ENCODE measurements around the gene IFFO2.

Gene IFFO2

GRCh38 chr1:18918417-18918816 lies 38.1 kb downstream of the IFFO2 start:
- ChIA-PET POLR2A (no interaction called here), CTCF (interaction anchor here (1.2 kb wide), 1 partner anchor 11 kb away, joined by 3 read pairs; no protein-coding TSS in a partner anchor)
- no peak for DNase-seq (ENCODE audit: extremely low spot score)
- no peak for TF ChIP-seq CTCF (IDR thresholded peaks at IDR 0.05; ENCODE audit: control extremely low read depth, extremely low read depth, low read depth, missing control alignments)

GRCh38 chr1:18917071-18917799 lies 39.2 kb downstream of the IFFO2 start:
- POLR2A ChIA-PET: no interaction called here
- no peak for TF ChIP-seq CTCF (IDR thresholded peaks at IDR 0.05; ENCODE audit: control extremely low read depth, extremely low read depth, low read depth, missing control alignments)
- CTCF ChIA-PET: interaction anchor here (1.2 to 6.6 kb wide), 2 partner anchors 8 to 10 kb away, joined by 3 to 101 read pairs; no protein-coding TSS in a partner anchor
- DNase-seq (ENCODE audit: extremely low spot score): no peak

- CTCF ChIA-PET: interaction anchor here (1.1 to 6.6 kb wide), 9 partner anchors 8 to 179 kb away, joined by 3 to 101 read pairs (median 18); partner anchors contain the start of gene ALDH4A1
- POLR2A ChIA-PET: no interaction called here
- TF ChIP-seq CTCF (IDR thresholded peaks at IDR 0.05; ENCODE audit: control extremely low read depth, extremely low read depth, low read depth, missing control alignments): no peak
- no peak for DNase-seq (ENCODE audit: extremely low spot score)
Observed at GRCh38 chr1:18915341-18915740, 41.1 kb downstream of the IFFO2 start.

GRCh38 chr1:18913065-18913835 lies 43.2 kb downstream of the IFFO2 start:
- CTCF ChIA-PET: interaction anchor here (0.6 to 6.6 kb wide), 50 partner anchors 10 to 729 kb away, joined by 3 to 101 read pairs (median 4); partner anchors contain the start of genes ALDH4A1 and IFFO2
- peak; percentile 98 for TF ChIP-seq CTCF (IDR thresholded peaks at IDR 0.05; ENCODE audit: control extremely low read depth, extremely low read depth, low read depth, missing control alignments)
- POLR2A ChIA-PET: no interaction called here
- DNase-seq (ENCODE audit: extremely low spot score): peak; percentile 91

- DNase-seq (ENCODE audit: extremely low spot score): no peak
- ChIA-PET CTCF (interaction anchor here (0.7 to 6.6 kb wide), 43 partner anchors 9 to 729 kb away, joined by 3 to 101 read pairs (median 5); partner anchors contain the start of genes ALDH4A1 and IFFO2), POLR2A (no interaction called here)
- TF ChIP-seq CTCF (IDR thresholded peaks at IDR 0.05; ENCODE audit: control extremely low read depth, extremely low read depth, low read depth, missing control alignments): no peak
Observed at GRCh38 chr1:18912550-18912949, 43.9 kb downstream of the IFFO2 start.

GRCh38 chr1:18908911-18909771 lies 47.3 kb downstream of the IFFO2 start:
- TF ChIP-seq CTCF (IDR thresholded peaks at IDR 0.05; ENCODE audit: control extremely low read depth, extremely low read depth, low read depth, missing control alignments): no peak
- ChIA-PET CTCF (interaction anchor here (0.9 to 5.4 kb wide), 19 partner anchors 14 to 332 kb away, joined by 3 to 48 read pairs (median 5); no protein-coding TSS in a partner anchor), POLR2A (no interaction called here)
- DNase-seq (ENCODE audit: extremely low spot score): no peak

Data from GM10248 (cell line).